ENCODE data around the gene ARHGEF16.

The ARHGEF16 gene

GRCh38 chr1:3453203-3453761 lies 1.2 kb upstream of the ARHGEF16 start:
- peak overlapping the region; percentile 87 for H3K27ac ChIP-seq
- peak; percentile 91 for TF ChIP-seq CTCF (IDR thresholded peaks at IDR 0.05)
- TF ChIP-seq ZFX (IDR thresholded peaks at IDR 0.05; ENCODE audit: borderline replicate concordance), result no peak

- peak overlapping the region; percentile 87 for H3K27ac ChIP-seq
- TF ChIP-seq ZFX (IDR thresholded peaks at IDR 0.05; ENCODE audit: borderline replicate concordance) (no peak), CTCF (IDR thresholded peaks at IDR 0.05) (no peak)
Observed at GRCh38 chr1:3454811-3455618, 550 bp downstream of the ARHGEF16 start.

GRCh38 chr1:3455670-3456448 lies 1.4 kb downstream of the ARHGEF16 start:
- no peak for TF ChIP-seq ZFX (IDR thresholded peaks at IDR 0.05; ENCODE audit: borderline replicate concordance)
- no peak for TF ChIP-seq CTCF (IDR thresholded peaks at IDR 0.05)
- H3K27ac ChIP-seq, result peak overlapping the region; percentile 87

GRCh38 chr1:3456449-3456963 lies 2.0 kb downstream of the ARHGEF16 start:
- TF ChIP-seq ZFX (IDR thresholded peaks at IDR 0.05; ENCODE audit: borderline replicate concordance), result no peak
- TF ChIP-seq CTCF (IDR thresholded peaks at IDR 0.05), result no peak
- H3K27ac ChIP-seq, result peak overlapping the region; percentile 12; the same call in 1 of the 2 replicates

GRCh38 chr1:3456964-3457909 lies 2.8 kb downstream of the ARHGEF16 start:
- peak overlapping the region; percentile 71 for H3K27ac ChIP-seq
- TF ChIP-seq ZFX (IDR thresholded peaks at IDR 0.05; ENCODE audit: borderline replicate concordance), result no peak
- no peak for TF ChIP-seq CTCF (IDR thresholded peaks at IDR 0.05)
